Vagina (tissue), 2 donors: ENCODE data around the gene MAFF.

Source experiments
- CTCF ChIP-seq, 3 experiments: fragments of 450-650 bp in 2 of 3; fragments of 200-600 bp in 1 of 3; sonication (generic) in 1 of 3; IDR thresholded peaks; one replicate each; pipeline ENCODE4 v1.5.1; 2017 to 2019; ENCODE audit warnings: antibody characterized with exemption in 3 of 3, mild to moderate bottlenecking in 2 of 3, moderate library complexity in 2 of 3
- POLR2A ChIP-seq, 2 donors: fragments of 450-650 bp; IDR thresholded peaks; one replicate each; pipeline ENCODE4 v1.6.1; 2017; ENCODE audit warnings: antibody characterized with exemption in 2 of 2, mild to moderate bottlenecking in 2 of 2, moderate library complexity in 2 of 2
- POLR2AphosphoS5 ChIP-seq, 2 donors: sonication (generic); formaldehyde crosslinking; IDR thresholded peaks; one replicate each; pipeline ENCODE4 v1.9.0; 2017; ENCODE audit warnings: antibody characterized with exemption in 2 of 2, mild to moderate bottlenecking in 2 of 2, low read depth in 1 of 2; ENCODE audit not compliant: insufficient read depth in 1 of 2

- no peak for TF ChIP-seq CTCF (IDR thresholded peaks at IDR 0.05)
- no peak for TF ChIP-seq POLR2AphosphoS5 (IDR thresholded peaks at IDR 0.05; ENCODE audit: insufficient read depth in 1 of 2, low read depth in 1 of 2)
- no peak for TF ChIP-seq POLR2A (IDR thresholded peaks at IDR 0.05)
Observed at GRCh38 chr22:38153821-38154562, 47.8 kb upstream of the MAFF start.
